ENCODE results near the gene SH2D2A. TPM values are rescaled to one million over a fixed set of nuclear protein-coding genes. Genes with fewer than 3 reads are reported as not detected.

The SH2D2A gene
- total and polyA plus RNA-seq, 2 experiments from 2014 or later = 0.18 to 0.60 TPM

DNA sequence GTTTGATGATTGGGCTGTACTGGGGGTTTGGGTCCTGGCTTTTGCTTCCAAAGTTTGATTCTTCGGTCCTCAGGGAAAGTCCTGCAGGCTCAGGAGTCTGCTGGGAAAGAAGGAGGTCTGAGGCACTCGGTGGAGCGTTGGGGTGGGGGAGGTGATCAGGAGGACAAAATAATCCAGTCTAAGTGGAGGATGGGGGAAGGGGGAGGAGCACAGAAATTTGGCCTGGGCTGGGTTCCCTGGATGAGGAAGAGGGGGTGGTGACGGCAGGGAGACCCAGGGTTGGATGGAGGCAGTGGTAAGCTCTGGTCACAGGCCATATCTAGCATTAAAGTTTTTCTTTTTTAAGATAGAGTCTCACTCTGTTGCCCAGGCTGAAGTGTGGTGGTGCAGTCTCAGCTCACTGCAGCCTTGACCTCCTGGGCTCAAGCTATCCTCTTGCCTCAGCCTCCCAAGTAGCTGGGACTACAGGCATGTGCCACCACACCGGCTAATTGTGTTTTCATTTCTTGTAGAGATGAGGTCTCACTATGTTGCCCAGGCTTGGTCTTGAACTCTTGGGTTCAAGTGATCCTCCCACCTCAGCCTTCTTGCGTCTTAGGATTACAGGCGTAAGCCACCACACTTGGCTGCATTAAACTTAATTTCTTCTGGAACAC lies 6.8 kb downstream of the SH2D2A start:
- Histone ChIP-seq H3K9me2 (replicated peaks; ENCODE audit: insufficient read depth) (no peaks in the 10 kb centered on the region), H3K9me3 (ENCODE audit: low read depth) (no peaks in the 10 kb centered on the region), H3K27me3 (peaks cover 6% of the 10 kb centered on the region), H3K4me3 (no peak overlapping the region), H4K20me1 (ENCODE audit: insufficient read depth, poor library complexity, severe bottlenecking) (no peaks in the 10 kb centered on the region), H3K4me1 (ENCODE audit: insufficient read depth) (peaks cover 17% of the 10 kb centered on the region), H3K79me2 (no peaks in the 10 kb centered on the region), H2AFZ (no peak overlapping the region), H3K27ac (no peak overlapping the region), H3K4me2 (no peak overlapping the region), H3K36me3 (replicated peaks; ENCODE audit: insufficient read depth, low read depth) (no peaks in the 10 kb centered on the region)
- 77% methylated on average over 7 of the region's 7 CpGs for WGBS (ENCODE audit: low lambda C conversion rate, missing lambda C conversion rate)
- TF ChIP-seq EZH2phosphoT487 (IDR thresholded peaks at IDR 0.05; ENCODE audit: low read depth, severe bottlenecking, unreplicated experiment) (no peak), EZH2 (IDR thresholded peaks at IDR 0.05; ENCODE audit: borderline replicate concordance) (no peak)
- TF ChIP-seq, protein P1, sequence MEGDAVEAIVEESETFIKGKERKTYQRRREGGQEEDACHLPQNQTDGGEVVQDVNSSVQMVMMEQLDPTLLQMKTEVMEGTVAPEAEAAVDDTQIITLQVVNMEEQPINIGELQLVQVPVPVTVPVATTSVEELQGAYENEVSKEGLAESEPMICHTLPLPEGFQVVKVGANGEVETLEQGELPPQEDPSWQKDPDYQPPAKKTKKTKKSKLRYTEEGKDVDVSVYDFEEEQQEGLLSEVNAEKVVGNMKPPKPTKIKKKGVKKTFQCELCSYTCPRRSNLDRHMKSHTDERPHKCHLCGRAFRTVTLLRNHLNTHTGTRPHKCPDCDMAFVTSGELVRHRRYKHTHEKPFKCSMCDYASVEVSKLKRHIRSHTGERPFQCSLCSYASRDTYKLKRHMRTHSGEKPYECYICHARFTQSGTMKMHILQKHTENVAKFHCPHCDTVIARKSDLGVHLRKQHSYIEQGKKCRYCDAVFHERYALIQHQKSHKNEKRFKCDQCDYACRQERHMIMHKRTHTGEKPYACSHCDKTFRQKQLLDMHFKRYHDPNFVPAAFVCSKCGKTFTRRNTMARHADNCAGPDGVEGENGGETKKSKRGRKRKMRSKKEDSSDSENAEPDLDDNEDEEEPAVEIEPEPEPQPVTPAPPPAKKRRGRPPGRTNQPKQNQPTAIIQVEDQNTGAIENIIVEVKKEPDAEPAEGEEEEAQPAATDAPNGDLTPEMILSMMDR (IDR thresholded peaks at IDR 0.05; ENCODE audit: poor library complexity) = no peak
- no peak for DNase-seq (ENCODE audit: low spot score)

- no peaks in the 10 kb centered on the region for H3K36me3 ChIP-seq (replicated peaks; ENCODE audit: insufficient read depth, low read depth)
- no peaks in the 10 kb centered on the region for H3K9me2 ChIP-seq (replicated peaks; ENCODE audit: insufficient read depth)
- no peaks in the 10 kb centered on the region for H4K20me1 ChIP-seq (ENCODE audit: insufficient read depth, poor library complexity, severe bottlenecking)
- H3K4me3 ChIP-seq = no peak overlapping the region
- no peak overlapping the region for H3K4me2 ChIP-seq
- DNase-seq (ENCODE audit: low spot score) = no peak
- H3K79me2 ChIP-seq = no peaks in the 10 kb centered on the region
- 99% methylated on average over 7 of the region's 10 CpGs for WGBS (ENCODE audit: low lambda C conversion rate, missing lambda C conversion rate)
- peaks cover 6% of the 10 kb centered on the region for H3K27me3 ChIP-seq
- H3K4me1 ChIP-seq (ENCODE audit: insufficient read depth) = peaks cover 15% of the 10 kb centered on the region
- no peak overlapping the region for H2AFZ ChIP-seq
- TF ChIP-seq EZH2 (IDR thresholded peaks at IDR 0.05; ENCODE audit: borderline replicate concordance) (no peak), EZH2phosphoT487 (IDR thresholded peaks at IDR 0.05; ENCODE audit: low read depth, severe bottlenecking, unreplicated experiment) (no peak)
- TF ChIP-seq, protein P1 (IDR thresholded peaks at IDR 0.05; ENCODE audit: poor library complexity) = no peak
- no peaks in the 10 kb centered on the region for H3K9me3 ChIP-seq (ENCODE audit: low read depth)
- no peak overlapping the region for H3K27ac ChIP-seq
Measured at GRCh38 chr1:156809281-156809680, 7.4 kb downstream of the SH2D2A start.

GRCh38 chr1:156808186-156809030 lies 8.2 kb downstream of the SH2D2A start:
- Histone ChIP-seq H3K4me3 (no peak overlapping the region), H3K4me2 (no peak overlapping the region), H3K79me2 (no peaks in the 10 kb centered on the region), H3K27ac (no peak overlapping the region), H3K27me3 (peaks cover 6% of the 10 kb centered on the region), H3K36me3 (replicated peaks; ENCODE audit: insufficient read depth, low read depth) (no peaks in the 10 kb centered on the region), H4K20me1 (ENCODE audit: insufficient read depth, poor library complexity, severe bottlenecking) (no peaks in the 10 kb centered on the region), H2AFZ (no peak overlapping the region), H3K9me2 (replicated peaks; ENCODE audit: insufficient read depth) (no peaks in the 10 kb centered on the region), H3K4me1 (ENCODE audit: insufficient read depth) (peaks cover 9% of the 10 kb centered on the region), H3K9me3 (ENCODE audit: low read depth) (no peaks in the 10 kb centered on the region)
- no peak for TF ChIP-seq EZH2phosphoT487 (IDR thresholded peaks at IDR 0.05; ENCODE audit: low read depth, severe bottlenecking, unreplicated experiment)
- no peak for TF ChIP-seq EZH2 (IDR thresholded peaks at IDR 0.05; ENCODE audit: borderline replicate concordance)
- TF ChIP-seq, protein P1 (IDR thresholded peaks at IDR 0.05; ENCODE audit: poor library complexity) = no peak
- DNase-seq (ENCODE audit: low spot score) = no peak
- 96% methylated on average over 15 of the region's 16 CpGs for WGBS (ENCODE audit: low lambda C conversion rate, missing lambda C conversion rate)
